Left lung (tissue), 10 donors: Measurements from ENCODE around the gene COL26A1. TPM values are rescaled to one million over a fixed set of nuclear protein-coding genes. Genes with fewer than 3 reads are reported as not detected.

Experiments used
- ATAC-seq: fragments of 200-7000 bp; cut with Tn5 transposase; one replicate; pipeline ENCODE4 v1.9.1; 2020; ENCODE audit warnings: moderate library complexity
- DNase-seq, 4 donors: peaks; one replicate each; pipeline ENCODE4 v3.0.0-alpha.2; 2013 to 2020
- H3K27ac ChIP-seq, 2 donors: fragments of 200-600 bp; sonication (generic) in 1 of 2; one replicate each; pipeline versions ENCODE4 v1.5.0 to v1.8.0; 2020 to 2021
- H3K27me3 ChIP-seq, 2 donors: fragments of 200-600 bp; sonication (generic) in 1 of 2; one replicate each; pipeline versions ENCODE4 v1.5.0 to v1.8.0; 2020 to 2021
- H3K36me3 ChIP-seq, 2 donors: fragments of 200-600 bp; sonication (generic) in 1 of 2; one replicate each; pipeline versions ENCODE4 v1.5.0 to v1.8.0; 2020 to 2021
- H3K4me1 ChIP-seq, 2 donors: fragments of 200-600 bp; one replicate each; pipeline ENCODE4 v1.8.0; 2021
- H3K4me3 ChIP-seq, 2 donors: fragments of 200-600 bp; sonication (generic) in 1 of 2; one replicate each; pipeline versions ENCODE4 v1.5.0 to v1.8.0; 2020 to 2021; ENCODE audit warnings: mild to moderate bottlenecking in 1 of 2
- H3K9me3 ChIP-seq, 2 donors: fragments of 200-600 bp; sonication (generic) in 1 of 2; one replicate each; pipeline versions ENCODE4 v1.5.0 to v1.8.0; 2020 to 2021
- CTCF ChIP-seq, 2 donors: fragments of 200-600 bp; sonication (generic) in 1 of 2; IDR thresholded peaks; one replicate each; pipeline versions ENCODE4 v1.5.0 to v1.8.0; 2021; ENCODE audit warnings: antibody characterized with exemption in 2 of 2
- intact Hi-C, 2 donors: fragments of 100-400 bp; cut with DNase I; formaldehyde crosslinking; loops; one replicate each; pipeline versions ENCODE4 v1.11.2 to v1.14.2; 2022
- polyA plus RNA-seq, 6 donors: library from polyadenylated mRNA; unstranded; fragments of 120-200 nt; gene quantifications; one replicate each; pipeline ENCODE4 v1.2.1, GENCODE V29; 2013; ENCODE audit not compliant: insufficient read length in 6 of 6
- total RNA-seq, 2 donors: library from RNA; stranded (reverse); fragmentation: NEBNext Ultra II Directional; extraction: Animal tissue kit (Norgen Biotek cat#: 25700); gene quantifications; one replicate each; pipeline ENCODE4 v1.2.1, GENCODE V29; 2021
- donor health status: DM: no; HTN: yes; CAD: no.
- donor health status: DM: no; HTN: no; CAD: no.

The COL26A1 gene
- total and polyA plus RNA-seq, 8 donors, result 0.76 to 7.7 (median 7.1) TPM; not detected in 1

GRCh38 chr7:101401390-101402080 is 38.9 kb downstream of the COL26A1 start:
- no peak for TF ChIP-seq CTCF (IDR thresholded peaks at IDR 0.05)
- peaks cover 0 to 62% of the 10 kb centered on the region in 2 donors for H3K27me3 ChIP-seq
- no peak for ATAC-seq

DNA sequence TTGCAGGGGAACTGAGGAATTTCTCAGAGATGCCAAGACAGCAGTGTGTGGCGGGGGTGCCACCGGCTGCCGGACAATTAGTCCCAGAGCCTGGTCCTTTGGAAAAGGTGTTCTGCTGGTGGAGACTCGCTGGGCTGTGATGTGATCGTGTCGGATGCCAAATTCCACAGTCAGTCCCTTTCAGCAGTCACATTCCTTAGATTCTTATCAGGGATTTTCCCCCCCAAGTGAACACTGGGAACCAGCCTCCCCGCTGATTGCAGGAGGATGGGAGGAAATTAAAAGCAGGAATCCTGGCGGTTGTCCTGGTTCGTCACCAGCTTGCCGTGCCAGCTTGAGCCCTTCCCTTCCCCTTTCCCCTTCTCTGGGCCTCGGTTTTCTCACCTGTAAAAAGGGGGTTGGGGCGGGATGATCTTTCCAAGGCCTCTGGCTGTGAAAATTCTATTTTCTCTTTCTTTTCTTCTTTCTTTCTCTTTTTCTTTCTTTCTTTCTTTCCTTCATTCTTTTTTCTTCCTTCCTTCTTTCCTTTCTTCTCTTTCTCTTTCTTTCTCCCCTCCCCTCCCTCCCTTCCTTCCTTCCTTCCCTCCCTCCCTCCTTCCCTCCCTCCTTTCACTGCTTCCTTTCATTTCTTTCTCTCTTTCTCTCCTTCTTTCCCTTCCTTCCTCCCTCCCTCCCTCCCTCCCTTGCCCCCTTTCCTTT is 39.6 kb downstream of the COL26A1 start:
- H3K9me3 ChIP-seq, result no peaks in the 10 kb centered on the region
- DNase-seq (no peak), ATAC-seq (no peak)
- H3K27ac ChIP-seq, result no peak overlapping the region
- H3K27me3 ChIP-seq, result peaks cover 0 to 57% of the 10 kb centered on the region in 2 donors
- H3K36me3 ChIP-seq, result no peaks in the 10 kb centered on the region
- intact Hi-C loops, result no loop called here
- H3K4me1 ChIP-seq, result no peaks in the 10 kb centered on the region
- no peak overlapping the region for H3K4me3 ChIP-seq
- TF ChIP-seq CTCF (IDR thresholded peaks at IDR 0.05), result no peak

More at GRCh38 chr7:101401390-101402080, 38.9 kb downstream of the COL26A1 start:
- DNase-seq, result no peak
- no peaks in the 10 kb centered on the region for H3K9me3 ChIP-seq
- no peak overlapping the region for H3K4me3 ChIP-seq
- no peaks in the 10 kb centered on the region for H3K36me3 ChIP-seq
- H3K27ac ChIP-seq, result no peak overlapping the region
- H3K4me1 ChIP-seq, result no peaks in the 10 kb centered on the region
- intact Hi-C loops, result no loop called here

DNA sequence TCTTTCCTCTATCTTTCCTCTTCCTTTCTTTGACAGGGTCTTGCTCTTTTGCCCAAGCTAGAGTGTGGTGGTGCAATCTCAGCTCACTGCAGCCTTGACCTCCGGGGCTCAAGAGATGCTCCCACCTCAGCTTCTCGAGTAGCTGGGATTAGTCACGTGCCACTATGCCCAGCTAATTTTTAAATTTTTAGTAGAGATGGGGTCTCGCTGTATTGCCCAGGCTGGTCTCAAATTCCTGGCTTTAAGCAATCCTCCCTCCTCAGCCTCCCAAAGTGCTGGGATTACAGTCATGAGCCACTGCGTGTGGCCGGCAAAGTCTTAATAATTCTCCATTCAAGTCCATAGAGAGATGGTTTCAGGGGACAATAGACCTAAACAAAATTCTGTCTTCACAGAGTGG is 40.2 kb downstream of the COL26A1 start:
- Histone ChIP-seq H3K9me3 (no peaks in the 10 kb centered on the region), H3K4me1 (no peaks in the 10 kb centered on the region), H3K4me3 (no peak overlapping the region), H3K27me3 (peaks cover 0 to 51% of the 10 kb centered on the region in 2 donors), H3K27ac (no peak overlapping the region), H3K36me3 (no peaks in the 10 kb centered on the region)
- TF ChIP-seq CTCF (IDR thresholded peaks at IDR 0.05), result no peak
- ATAC-seq (no peak), DNase-seq (no peak)
- intact Hi-C loops, result no loop called here

DNA sequence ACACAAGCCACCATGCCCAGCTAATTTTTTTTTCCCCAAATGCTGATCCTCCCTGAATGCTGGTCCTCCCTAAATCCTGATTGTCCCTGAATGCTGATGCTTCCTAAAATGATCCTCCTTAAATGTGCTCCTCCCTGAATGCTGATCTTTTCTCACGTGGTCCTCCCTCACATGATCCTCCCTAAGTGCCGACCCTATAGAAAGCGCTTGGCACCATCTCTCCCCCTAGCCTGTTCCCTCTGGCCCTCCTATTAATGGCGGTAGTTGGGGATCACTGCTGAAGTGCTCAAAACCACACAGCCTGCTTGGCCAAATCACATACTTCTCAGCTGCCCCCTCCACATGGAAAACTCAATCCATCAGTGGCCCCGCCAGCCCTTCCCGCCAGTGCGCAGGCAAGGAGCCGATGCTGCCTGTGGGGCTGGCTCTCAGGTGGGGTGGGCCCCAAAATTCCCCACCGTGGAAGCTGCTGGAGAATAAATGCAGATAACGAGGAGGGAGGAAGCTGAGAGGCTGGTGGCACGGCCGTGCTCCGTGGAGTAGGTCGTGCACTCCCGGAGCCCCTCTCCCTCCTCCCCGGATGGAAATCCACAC is 42.9 kb downstream of the COL26A1 start:
- Histone ChIP-seq H3K36me3 (no peaks in the 10 kb centered on the region), H3K27me3 (peaks cover 0 to 36% of the 10 kb centered on the region in 2 donors), H3K4me1 (no peaks in the 10 kb centered on the region), H3K27ac (no peak overlapping the region), H3K4me3 (no peak overlapping the region), H3K9me3 (peaks cover 0 to 10% of the 10 kb centered on the region in 2 donors)
- ATAC-seq (no peak), DNase-seq (no peak)
- no peak for TF ChIP-seq CTCF (IDR thresholded peaks at IDR 0.05)
- intact Hi-C loops, result no loop called here
